GM23248 (cell line): ENCODE measurements around the gene SMC5.

Source experiments
- EZH2 ChIP-seq: fragments of 200-600 bp; sonication (generic); IDR thresholded peaks from 2 replicates; pipeline ENCODE4 v1.6.1; 2018; ENCODE audit warnings: antibody characterized with exemption, mild to moderate bottlenecking; ENCODE audit not compliant: insufficient read depth, poor library complexity, severe bottlenecking
- EZH2phosphoT487 ChIP-seq: fragments of 200-600 bp; sonication (generic); IDR thresholded peaks from 2 replicates; pipeline ENCODE4 v1.6.1; 2018; ENCODE audit warnings: antibody characterized with exemption, moderate library complexity, mild to moderate bottlenecking, low read depth; ENCODE audit not compliant: insufficient read depth

- TF ChIP-seq EZH2phosphoT487 (no peak), EZH2 (no peak)
Observed at GRCh38 chr9:70285246-70285645, 26.5 kb downstream of the SMC5 start.
